Stomach smooth muscle (tissue), 2 donors: ENCODE data around the gene DDOST.

Source experiments
- H3K27ac ChIP-seq: one replicate; pipeline ENCODE4 v1.7.0; 2013; ENCODE audit warnings: mild to moderate bottlenecking, low read length, inconsistent platforms
- H3K27me3 ChIP-seq, 2 donors: one replicate each; pipeline ENCODE4 v1.7.0; 2013; ENCODE audit warnings: low read length in 2 of 2; ENCODE audit not compliant: insufficient read depth in 2 of 2, control insufficient read depth in 1 of 2
- H3K36me3 ChIP-seq, 2 donors: one replicate each; pipeline ENCODE4 v1.7.0; 2013; ENCODE audit warnings: low read length in 2 of 2; ENCODE audit not compliant: control insufficient read depth in 2 of 2, insufficient read depth in 2 of 2
- H3K4me1 ChIP-seq: one replicate; pipeline ENCODE4 v1.7.0; 2013; ENCODE audit warnings: low read length; ENCODE audit not compliant: control insufficient read depth, insufficient read depth
- H3K4me3 ChIP-seq, 2 donors: one replicate each; pipeline ENCODE4 v1.7.0; 2013; ENCODE audit warnings: low read length in 2 of 2
- H3K9ac ChIP-seq, 2 donors: one replicate each; pipeline ENCODE4 v1.7.0; 2013; ENCODE audit warnings: low read length in 2 of 2, mild to moderate bottlenecking in 1 of 2
- H3K9me3 ChIP-seq, 2 donors: one replicate each; pipeline ENCODE4 v1.7.0; 2013; ENCODE audit warnings: low read length in 2 of 2; ENCODE audit not compliant: control insufficient read depth in 2 of 2
- donor health status: healthy.
- donor health status: Pancreatic carcinoma.

Gene DDOST

DNA sequence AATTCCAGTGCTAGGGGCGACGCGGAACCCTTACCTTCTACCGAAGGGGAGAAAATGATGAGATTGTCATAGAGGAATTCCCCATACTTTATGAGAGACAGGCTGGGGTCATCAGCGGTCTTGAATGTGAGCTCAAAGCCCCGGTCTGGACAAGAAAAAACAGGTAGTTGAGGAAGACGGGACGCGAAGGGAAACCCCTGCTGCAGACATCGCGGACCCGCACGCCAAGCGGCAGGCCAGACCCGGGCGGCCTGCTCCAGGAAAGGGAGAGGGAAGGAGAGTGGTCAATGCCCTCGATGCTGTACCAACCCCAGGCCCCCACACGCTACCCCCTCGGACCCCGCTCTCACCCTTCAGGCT is 342 bp downstream of the DDOST start:
- Histone ChIP-seq H3K4me3 (peak overlapping the region; percentile 78 to 98), H3K4me1 (peaks cover 14% of the 10 kb centered on the region), H3K27me3 (no peaks in the 10 kb centered on the region), H3K27ac (peak overlapping the region; percentile 24), H3K9ac (peak overlapping the region; percentile 73 to 79), H3K9me3 (no peaks in the 10 kb centered on the region), H3K36me3 (peaks cover 14 to 20% of the 10 kb centered on the region in 2 donors)

DNA sequence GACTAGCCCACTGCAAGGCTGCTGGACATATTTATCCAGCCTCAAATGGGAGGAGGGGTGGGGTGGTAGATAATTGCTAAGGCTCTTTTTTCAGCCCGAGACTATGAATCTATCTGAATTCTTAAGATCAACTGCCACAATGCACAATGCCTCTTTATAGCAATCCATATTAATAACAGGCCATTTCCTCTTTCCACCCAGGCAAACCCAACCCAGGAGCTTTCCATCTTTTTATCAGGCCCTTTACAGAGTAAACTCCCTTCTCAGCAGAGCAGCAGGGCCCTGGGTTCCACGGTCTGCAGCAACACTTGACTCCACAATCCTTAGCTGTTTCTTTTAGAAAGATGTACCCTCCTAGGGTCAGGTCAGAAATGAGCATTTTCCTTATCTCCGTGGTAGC is 806 bp downstream of the DDOST start:
- H3K9ac ChIP-seq: peak overlapping the region; percentile 73 to 79
- H3K4me3 ChIP-seq: peak overlapping the region; percentile 78 to 98
- H3K27me3 ChIP-seq: no peaks in the 10 kb centered on the region
- H3K9me3 ChIP-seq: no peaks in the 10 kb centered on the region
- H3K27ac ChIP-seq: no peak overlapping the region
- H3K36me3 ChIP-seq: peaks cover 18 to 25% of the 10 kb centered on the region in 2 donors
- peaks cover 14% of the 10 kb centered on the region for H3K4me1 ChIP-seq

DNA sequence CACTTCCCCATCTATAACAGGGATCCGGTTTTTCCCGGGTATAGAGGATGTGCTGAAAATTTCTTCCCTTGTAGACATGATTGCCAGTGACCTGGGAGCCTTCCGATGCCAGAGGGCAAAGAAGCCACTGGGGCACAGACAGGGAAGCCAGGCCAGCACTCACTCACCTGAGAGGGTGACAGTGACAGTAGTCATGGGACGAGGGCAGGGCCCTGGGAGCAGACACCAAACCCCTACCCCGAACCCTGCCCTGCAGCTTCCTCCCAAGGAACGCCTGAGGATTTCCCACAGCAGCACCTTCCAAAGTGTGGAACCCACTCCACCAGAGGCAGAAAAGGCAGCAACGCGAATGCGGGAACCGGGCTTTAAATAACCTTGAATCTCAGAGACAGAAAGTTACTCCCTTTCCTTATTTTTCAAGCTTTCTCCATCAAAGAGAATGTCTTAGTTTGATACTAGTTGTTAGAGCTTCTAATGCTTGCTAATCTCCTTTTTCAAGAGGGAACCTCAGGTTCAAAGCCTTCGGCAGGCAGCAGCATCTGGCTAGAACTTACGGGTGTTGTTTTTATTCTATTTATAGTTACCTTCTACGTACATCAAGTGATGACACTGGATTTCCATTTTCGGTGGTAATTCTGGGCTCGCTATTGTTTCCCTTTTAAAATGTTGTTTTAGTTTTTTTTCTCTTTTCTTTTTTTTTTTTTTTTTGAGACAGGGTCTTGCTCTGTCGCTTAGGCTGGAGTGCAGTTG is 2.8 kb downstream of the DDOST start:
- H3K9ac ChIP-seq: no peak overlapping the region
- H3K27me3 ChIP-seq: no peaks in the 10 kb centered on the region
- H3K27ac ChIP-seq: no peak overlapping the region
- H3K4me1 ChIP-seq: peaks cover 17% of the 10 kb centered on the region
- H3K36me3 ChIP-seq: peaks cover 33 to 41% of the 10 kb centered on the region in 2 donors
- no peaks in the 10 kb centered on the region for H3K9me3 ChIP-seq
- no peak overlapping the region for H3K4me3 ChIP-seq

DNA sequence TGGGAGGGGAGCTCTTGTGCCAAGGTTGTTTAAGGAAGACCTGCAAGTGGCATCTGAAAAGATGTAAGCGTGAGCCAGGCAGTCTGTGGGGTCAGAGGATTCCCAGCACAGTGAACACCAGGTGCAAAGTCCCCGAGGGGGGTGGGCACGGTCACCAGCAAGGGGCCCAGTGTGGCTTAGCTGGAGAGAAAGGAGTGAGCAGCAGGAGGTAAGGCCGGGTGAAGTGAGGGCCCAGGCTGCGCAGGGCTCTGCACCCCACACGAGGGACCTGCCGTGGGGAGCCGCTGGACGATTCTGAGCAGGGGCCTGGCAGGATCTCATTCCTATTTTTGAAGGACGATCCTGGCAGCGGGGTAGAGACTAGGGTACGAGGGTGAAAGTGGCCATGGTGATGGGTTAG is 4.1 kb downstream of the DDOST start:
- Histone ChIP-seq H3K9ac (no peak overlapping the region), H3K4me3 (no peak overlapping the region), H3K9me3 (no peaks in the 10 kb centered on the region), H3K27me3 (no peaks in the 10 kb centered on the region), H3K27ac (no peak overlapping the region), H3K36me3 (peaks cover 46 to 54% of the 10 kb centered on the region in 2 donors), H3K4me1 (peaks cover 14% of the 10 kb centered on the region)

DNA sequence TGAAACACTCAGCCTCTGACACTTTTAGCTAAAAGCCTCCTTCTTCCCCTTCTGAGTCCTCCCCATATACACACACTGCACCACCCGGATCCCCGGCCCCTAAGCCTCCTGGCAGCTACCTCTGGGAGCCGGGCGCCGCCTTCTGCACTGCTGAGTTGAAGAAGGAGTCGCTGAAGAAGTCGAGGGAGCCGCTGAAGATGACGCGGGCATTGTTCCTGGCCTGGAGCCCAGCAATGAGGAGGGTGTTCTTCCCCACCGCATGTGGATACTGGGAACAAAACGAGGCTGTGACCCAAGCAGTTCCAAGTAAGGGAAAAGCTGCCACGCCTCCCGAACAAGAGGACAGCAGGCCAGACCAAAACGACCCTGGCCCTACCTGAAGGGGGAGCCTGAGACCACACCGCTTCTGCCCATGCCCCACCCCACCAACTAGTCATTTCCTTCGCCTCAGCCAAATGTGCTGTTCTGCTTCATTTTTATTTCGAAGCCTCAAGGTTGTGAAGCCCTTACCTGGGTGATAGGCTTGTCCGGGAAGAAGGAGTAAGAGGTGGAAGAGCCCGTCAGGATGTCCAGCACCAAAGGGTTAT is 7.0 kb downstream of the DDOST start:
- H3K27me3 ChIP-seq: no peaks in the 10 kb centered on the region
- peaks cover 4% of the 10 kb centered on the region for H3K4me1 ChIP-seq
- H3K9ac ChIP-seq: no peak overlapping the region
- no peaks in the 10 kb centered on the region for H3K9me3 ChIP-seq
- H3K27ac ChIP-seq: no peak overlapping the region
- peaks cover 64 to 74% of the 10 kb centered on the region in 2 donors for H3K36me3 ChIP-seq
- H3K4me3 ChIP-seq: no peak overlapping the region

DNA sequence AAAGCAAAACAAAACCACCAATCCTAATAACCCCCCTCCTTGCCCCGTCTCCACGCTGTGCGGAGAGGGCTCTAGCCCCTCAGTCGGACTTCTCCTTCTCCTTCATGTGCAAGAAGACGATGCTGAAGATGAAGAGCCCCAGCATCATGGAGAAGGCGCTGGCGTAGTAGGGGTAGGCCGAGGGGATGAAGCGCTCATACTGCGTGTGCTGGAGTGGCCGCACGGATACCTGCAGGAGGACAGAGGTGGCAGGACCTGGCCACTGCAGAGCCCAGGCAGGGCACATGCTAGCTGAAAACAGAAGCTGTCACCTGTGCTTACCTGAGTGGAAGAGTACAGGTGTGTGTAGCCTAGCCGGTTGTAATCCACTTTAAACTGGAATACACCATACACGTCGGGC is 8.9 kb downstream of the DDOST start:
- Histone ChIP-seq H3K36me3 (peaks cover 74 to 81% of the 10 kb centered on the region in 2 donors), H3K9ac (no peak overlapping the region), H3K27ac (no peak overlapping the region), H3K4me1 (peaks cover 2% of the 10 kb centered on the region), H3K9me3 (no peaks in the 10 kb centered on the region), H3K4me3 (no peak overlapping the region), H3K27me3 (no peaks in the 10 kb centered on the region)

DNA sequence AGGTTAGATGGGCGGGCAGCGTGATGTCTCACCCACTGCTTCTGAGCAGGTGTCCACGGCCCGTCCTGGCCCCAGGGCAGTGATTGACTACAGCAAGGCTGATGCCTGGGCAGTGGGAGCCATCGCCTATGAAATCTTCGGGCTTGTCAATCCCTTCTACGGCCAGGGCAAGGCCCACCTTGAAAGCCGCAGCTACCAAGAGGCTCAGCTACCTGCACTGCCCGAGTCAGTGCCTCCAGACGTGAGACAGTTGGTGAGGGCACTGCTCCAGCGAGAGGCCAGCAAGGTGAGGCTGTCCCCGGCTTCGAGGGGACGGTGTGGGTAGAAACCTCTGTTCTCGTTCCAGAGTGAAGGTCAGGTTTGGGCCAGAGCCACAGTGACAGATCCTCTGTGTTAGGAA is 12.2 kb downstream of the DDOST start:
- H3K27ac ChIP-seq: no peak overlapping the region
- no peak overlapping the region for H3K4me3 ChIP-seq
- H3K9me3 ChIP-seq: no peaks in the 10 kb centered on the region
- no peaks in the 10 kb centered on the region for H3K4me1 ChIP-seq
- no peak overlapping the region for H3K9ac ChIP-seq
- H3K36me3 ChIP-seq: peaks cover 67 to 70% of the 10 kb centered on the region in 2 donors
- no peaks in the 10 kb centered on the region for H3K27me3 ChIP-seq

DNA sequence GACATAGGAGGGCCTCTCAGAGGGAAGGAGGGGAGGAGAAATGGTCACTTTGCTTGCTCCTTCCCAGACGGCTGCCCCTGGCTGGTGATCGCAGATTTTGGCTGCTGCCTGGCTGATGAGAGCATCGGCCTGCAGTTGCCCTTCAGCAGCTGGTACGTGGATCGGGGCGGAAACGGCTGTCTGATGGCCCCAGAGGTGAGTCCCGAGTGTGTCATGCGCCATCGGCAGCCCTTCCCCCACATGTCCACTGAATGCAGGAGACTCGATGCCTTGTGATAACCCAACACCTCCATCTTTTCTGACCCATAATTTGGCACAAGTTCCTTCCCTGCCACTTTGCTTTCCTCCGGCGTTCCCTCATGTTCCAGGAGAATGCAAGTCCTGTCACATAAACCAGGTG is 12.7 kb downstream of the DDOST start:
- H3K27me3 ChIP-seq: no peaks in the 10 kb centered on the region
- no peaks in the 10 kb centered on the region for H3K4me1 ChIP-seq
- no peak overlapping the region for H3K9ac ChIP-seq
- H3K36me3 ChIP-seq: peaks cover 64 to 69% of the 10 kb centered on the region in 2 donors
- H3K9me3 ChIP-seq: no peaks in the 10 kb centered on the region
- H3K4me3 ChIP-seq: no peak overlapping the region
- no peak overlapping the region for H3K27ac ChIP-seq

DNA sequence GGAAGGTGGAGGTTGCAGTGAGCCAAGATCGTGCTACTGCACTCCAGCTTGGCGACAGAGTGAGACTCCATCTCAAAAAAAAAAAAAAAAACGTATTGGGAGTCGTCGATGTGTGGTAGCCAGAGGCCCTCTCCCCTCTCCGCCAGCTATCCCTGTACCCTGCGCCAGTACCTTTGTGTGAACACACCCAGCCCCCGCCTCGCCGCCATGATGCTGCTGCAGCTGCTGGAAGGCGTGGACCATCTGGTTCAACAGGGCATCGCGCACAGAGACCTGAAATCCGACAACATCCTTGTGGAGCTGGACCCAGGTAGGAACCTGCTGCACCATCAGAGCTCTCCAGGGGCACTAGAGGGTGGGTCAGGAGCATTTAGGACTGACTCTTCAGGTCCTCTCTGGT is 15.8 kb downstream of the DDOST start:
- Histone ChIP-seq H3K4me3 (no peak overlapping the region), H3K9ac (no peak overlapping the region), H3K36me3 (peaks cover 61 to 71% of the 10 kb centered on the region in 2 donors), H3K27ac (no peak overlapping the region), H3K27me3 (no peaks in the 10 kb centered on the region), H3K4me1 (no peaks in the 10 kb centered on the region), H3K9me3 (no peaks in the 10 kb centered on the region)

DNA sequence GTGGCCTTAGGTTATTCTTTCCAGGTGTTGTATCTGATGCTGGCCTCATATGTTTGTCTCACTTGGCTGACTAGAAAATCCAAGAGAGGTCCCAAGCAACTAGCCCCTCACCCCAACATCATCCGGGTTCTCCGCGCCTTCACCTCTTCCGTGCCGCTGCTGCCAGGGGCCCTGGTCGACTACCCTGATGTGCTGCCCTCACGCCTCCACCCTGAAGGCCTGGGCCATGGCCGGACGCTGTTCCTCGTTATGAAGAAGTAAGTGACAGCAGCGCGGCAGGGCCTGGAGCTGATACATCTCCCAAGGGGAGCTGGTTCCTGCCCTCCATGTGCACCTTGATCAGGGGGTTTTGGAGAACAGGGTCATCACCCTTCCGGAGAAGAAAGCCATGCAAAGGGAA is 16.8 kb downstream of the DDOST start:
- Histone ChIP-seq H3K27me3 (no peaks in the 10 kb centered on the region), H3K4me1 (no peaks in the 10 kb centered on the region), H3K4me3 (no peak overlapping the region), H3K9me3 (no peaks in the 10 kb centered on the region), H3K36me3 (peaks cover 55 to 71% of the 10 kb centered on the region in 2 donors), H3K27ac (no peak overlapping the region), H3K9ac (no peak overlapping the region)

DNA sequence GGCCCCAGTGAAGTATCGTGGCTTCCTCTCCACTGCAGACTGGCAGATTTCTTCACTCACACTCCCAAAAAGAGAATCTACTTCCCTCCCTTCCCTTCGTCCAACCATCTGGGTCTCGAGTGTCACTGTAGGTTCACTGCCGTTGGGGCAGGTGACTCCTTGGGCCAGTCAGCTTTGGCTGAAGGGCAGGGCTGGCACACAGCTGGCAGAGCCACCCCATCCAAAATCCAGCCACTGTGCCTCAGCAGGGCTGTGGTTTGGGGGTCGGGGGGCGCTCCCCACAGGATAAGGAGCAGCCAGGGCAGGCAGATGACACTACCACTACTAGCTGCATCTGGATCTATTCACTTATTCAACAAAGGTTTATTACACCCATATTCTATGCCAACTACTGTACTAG is 18.1 kb downstream of the DDOST start:
- Histone ChIP-seq H3K9ac (no peak overlapping the region), H3K27ac (no peak overlapping the region), H3K27me3 (no peaks in the 10 kb centered on the region), H3K4me1 (no peaks in the 10 kb centered on the region), H3K9me3 (no peaks in the 10 kb centered on the region), H3K4me3 (no peak overlapping the region), H3K36me3 (peaks cover 55 to 69% of the 10 kb centered on the region in 2 donors)
